Astrocyte of the cerebellum (primary cell): ENCODE data around the gene GRID1.

Experiments used
- DNase-seq: peaks from one replicate; pipeline ENCODE4 v3.0.0-alpha.2; 2011; ENCODE audit warnings: low read depth
- H3K4me3 ChIP-seq: 2 replicates; pipeline ENCODE4 v1.5.1; 2011; ENCODE audit warnings: mild to moderate bottlenecking, low read depth, low read length, moderate library complexity
- in situ Hi-C: cut with HindIII; loops from 2 replicates; pipeline ENCODE4 v1.10.0; 2017; ENCODE audit warnings: low sequenced_read_pairs
- TF ChIP-seq, protein P1 (sequence below): IDR thresholded peaks from 2 replicates; pipeline ENCODE4 v1.5.1; 2012; ENCODE audit warnings: low read length, low read depth, moderate library complexity, mild to moderate bottlenecking; ENCODE audit errors: missing control alignments

Gene GRID1

GRCh38 chr10:86138551-86139065, 228.0 kb downstream of the GRID1 start:
- TF ChIP-seq, protein P1, sequence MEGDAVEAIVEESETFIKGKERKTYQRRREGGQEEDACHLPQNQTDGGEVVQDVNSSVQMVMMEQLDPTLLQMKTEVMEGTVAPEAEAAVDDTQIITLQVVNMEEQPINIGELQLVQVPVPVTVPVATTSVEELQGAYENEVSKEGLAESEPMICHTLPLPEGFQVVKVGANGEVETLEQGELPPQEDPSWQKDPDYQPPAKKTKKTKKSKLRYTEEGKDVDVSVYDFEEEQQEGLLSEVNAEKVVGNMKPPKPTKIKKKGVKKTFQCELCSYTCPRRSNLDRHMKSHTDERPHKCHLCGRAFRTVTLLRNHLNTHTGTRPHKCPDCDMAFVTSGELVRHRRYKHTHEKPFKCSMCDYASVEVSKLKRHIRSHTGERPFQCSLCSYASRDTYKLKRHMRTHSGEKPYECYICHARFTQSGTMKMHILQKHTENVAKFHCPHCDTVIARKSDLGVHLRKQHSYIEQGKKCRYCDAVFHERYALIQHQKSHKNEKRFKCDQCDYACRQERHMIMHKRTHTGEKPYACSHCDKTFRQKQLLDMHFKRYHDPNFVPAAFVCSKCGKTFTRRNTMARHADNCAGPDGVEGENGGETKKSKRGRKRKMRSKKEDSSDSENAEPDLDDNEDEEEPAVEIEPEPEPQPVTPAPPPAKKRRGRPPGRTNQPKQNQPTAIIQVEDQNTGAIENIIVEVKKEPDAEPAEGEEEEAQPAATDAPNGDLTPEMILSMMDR = no peak
- DNase-seq = no peak
- in situ Hi-C loops = no loop called here
- H3K4me3 ChIP-seq = no peak overlapping the region

GRCh38 chr10:86137561-86137960, 229.0 kb downstream of the GRID1 start:
- H3K4me3 ChIP-seq = no peak overlapping the region
- in situ Hi-C loops = no loop called here
- TF ChIP-seq, protein P1 = no peak
- DNase-seq = no peak

GRCh38 chr10:86136934-86137333, 229.7 kb downstream of the GRID1 start:
- TF ChIP-seq, protein P1 = no peak
- DNase-seq = no peak
- in situ Hi-C loops = no loop called here
- H3K4me3 ChIP-seq = no peak overlapping the region

DNA sequence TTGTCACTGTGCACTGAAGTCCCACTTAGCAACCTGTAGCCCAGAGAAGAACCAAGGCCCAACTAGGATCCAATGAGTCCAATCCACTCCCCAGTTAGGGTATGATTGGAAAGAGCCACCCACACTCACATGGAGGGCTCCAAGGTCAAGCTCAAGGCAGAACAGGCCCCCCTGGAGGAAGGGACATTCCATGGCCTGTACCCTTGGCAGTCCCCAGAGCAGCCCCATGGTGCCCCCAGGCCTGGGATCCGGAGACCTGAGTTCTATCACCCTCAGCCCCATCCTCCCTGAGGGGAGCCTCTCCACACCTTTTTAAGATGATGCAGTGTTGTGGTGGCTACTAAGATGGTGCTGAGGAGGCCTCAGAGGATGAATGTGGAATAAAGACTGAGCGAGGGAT, 231.4 kb downstream of the GRID1 start:
- TF ChIP-seq, protein P1 = no peak
- H3K4me3 ChIP-seq = no peak overlapping the region
- in situ Hi-C loops = no loop called here
- no peak for DNase-seq

DNA sequence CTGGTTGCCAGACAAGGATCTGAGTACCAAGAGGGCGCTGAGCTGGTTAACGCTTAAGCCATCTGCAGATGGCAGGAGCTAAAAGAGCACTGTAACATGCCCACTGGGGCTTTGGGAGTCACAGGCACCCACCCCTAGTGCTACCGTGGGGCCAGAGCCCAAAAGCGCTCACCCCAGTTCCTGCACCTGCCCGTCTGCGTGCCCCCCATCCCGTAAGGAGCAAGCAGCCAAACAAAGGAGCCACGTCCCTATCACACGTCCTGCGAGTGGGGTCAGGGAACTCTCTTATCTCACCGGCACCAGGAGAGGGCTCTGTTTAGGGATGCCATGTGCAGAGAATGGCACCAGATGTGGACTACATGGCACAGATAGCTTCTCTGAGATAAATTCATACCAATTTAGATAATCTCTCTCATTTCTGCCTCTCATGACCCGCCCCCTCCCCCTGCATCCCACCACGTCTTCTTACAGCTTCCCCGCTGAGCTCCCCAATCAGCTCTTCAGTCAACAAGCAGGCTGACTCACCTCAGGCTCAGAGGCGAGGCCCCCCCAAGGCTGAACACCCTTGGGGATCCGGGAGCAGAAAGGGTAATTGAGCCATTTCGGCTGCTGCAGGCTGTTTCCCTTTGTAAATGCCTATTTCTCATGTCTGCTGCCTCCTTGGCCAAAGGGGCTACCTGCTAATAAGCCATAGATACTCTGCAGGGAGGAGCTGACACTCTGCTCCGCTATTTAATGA, 235.7 kb downstream of the GRID1 start:
- H3K4me3 ChIP-seq = no peak overlapping the region
- in situ Hi-C loops = no loop called here
- TF ChIP-seq, protein P1 = no peak
- no peak for DNase-seq

- TF ChIP-seq, protein P1 = no peak
- no peak for DNase-seq
- in situ Hi-C loops = no loop called here
- H3K4me3 ChIP-seq = no peak overlapping the region
Observed at GRCh38 chr10:86130041-86130440, 236.6 kb downstream of the GRID1 start.
